ENCODE measurements around the gene LETM1.

- TF ChIP-seq CTCF (conservative IDR thresholded peaks at IDR 0.05 in 1 of 2, IDR thresholded peaks at IDR 0.05 in 1 of 2; ENCODE audit: low read depth in 1 of 2, low read length in 2 of 2): no peak
- no peak for TF ChIP-seq EZH2 (IDR thresholded peaks at IDR 0.05; ENCODE audit: low read length, missing control alignments)
Measured at GRCh38 chr4:1810765-1811164, 45.2 kb downstream of the LETM1 start.

Measured in fibroblast of lung (primary cell).